Nephron progenitor cell (in vitro differentiated cells): ENCODE data around the gene GRK5.

Source experiments
- DNase-seq: peaks from one replicate; pipeline ENCODE4 v3.0.0; 2021
- H3K27ac Mint-ChIP-seq: 2 replicates; pipeline ENCODE4 v1.8.0; 2021; ENCODE audit warnings: mild to moderate bottlenecking, moderate library complexity, mixed read lengths
- H3K27me3 Mint-ChIP-seq: 2 replicates; pipeline ENCODE4 v1.8.0; 2021; ENCODE audit warnings: mild to moderate bottlenecking, low read depth, mixed read lengths; ENCODE audit not compliant: poor library complexity
- H3K36me3 Mint-ChIP-seq: 2 replicates; pipeline ENCODE4 v1.8.0; 2021; ENCODE audit warnings: low read depth, mixed read lengths
- H3K4me1 Mint-ChIP-seq: 2 replicates; pipeline ENCODE4 v1.8.0; 2021; ENCODE audit warnings: mixed read lengths
- H3K4me3 Mint-ChIP-seq: 2 replicates; pipeline ENCODE4 v1.8.0; 2021; ENCODE audit warnings: mild to moderate bottlenecking, moderate library complexity, mixed read lengths
- H3K9me3 Mint-ChIP-seq: 2 replicates; pipeline ENCODE4 v1.8.0; 2021; ENCODE audit warnings: mild to moderate bottlenecking, moderate library complexity, mixed read lengths
- TF ChIP-seq, protein P1 (sequence below): fragments of 200-600 bp; sonication (generic); IDR thresholded peaks from 2 replicates; pipeline ENCODE4 v1.5.0; 2021; ENCODE audit warnings: antibody characterized with exemption

GRK5 gene

DNA sequence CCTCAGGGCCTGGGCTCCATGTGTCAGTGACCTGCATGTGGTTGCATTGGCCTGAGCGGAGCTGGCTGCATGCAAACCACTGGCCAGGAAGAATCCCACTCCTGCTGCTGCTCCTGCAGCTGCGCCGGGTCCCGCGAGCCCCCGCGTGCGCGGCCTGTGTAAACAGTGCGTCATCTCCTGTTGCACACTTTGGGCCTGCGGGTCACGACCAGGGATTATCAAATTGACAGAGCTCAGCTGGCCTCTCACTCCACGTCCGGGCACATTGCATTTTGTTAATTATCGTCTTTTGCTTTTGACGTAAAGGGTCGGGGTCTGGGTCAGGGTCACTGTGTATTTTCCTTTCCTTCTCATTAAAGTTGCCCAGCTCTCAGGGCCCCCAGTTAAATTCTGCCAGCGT lies 202.5 kb downstream of the GRK5 start:
- no peak overlapping the region for H3K4me3 Mint-ChIP-seq
- no peaks in the 10 kb centered on the region for H3K36me3 Mint-ChIP-seq
- peaks cover 93% of the 10 kb centered on the region for H3K4me1 Mint-ChIP-seq
- no peaks in the 10 kb centered on the region for H3K9me3 Mint-ChIP-seq
- H3K27me3 Mint-ChIP-seq, result no peaks in the 10 kb centered on the region
- peak; percentile 76 for DNase-seq
- TF ChIP-seq, protein P1, sequence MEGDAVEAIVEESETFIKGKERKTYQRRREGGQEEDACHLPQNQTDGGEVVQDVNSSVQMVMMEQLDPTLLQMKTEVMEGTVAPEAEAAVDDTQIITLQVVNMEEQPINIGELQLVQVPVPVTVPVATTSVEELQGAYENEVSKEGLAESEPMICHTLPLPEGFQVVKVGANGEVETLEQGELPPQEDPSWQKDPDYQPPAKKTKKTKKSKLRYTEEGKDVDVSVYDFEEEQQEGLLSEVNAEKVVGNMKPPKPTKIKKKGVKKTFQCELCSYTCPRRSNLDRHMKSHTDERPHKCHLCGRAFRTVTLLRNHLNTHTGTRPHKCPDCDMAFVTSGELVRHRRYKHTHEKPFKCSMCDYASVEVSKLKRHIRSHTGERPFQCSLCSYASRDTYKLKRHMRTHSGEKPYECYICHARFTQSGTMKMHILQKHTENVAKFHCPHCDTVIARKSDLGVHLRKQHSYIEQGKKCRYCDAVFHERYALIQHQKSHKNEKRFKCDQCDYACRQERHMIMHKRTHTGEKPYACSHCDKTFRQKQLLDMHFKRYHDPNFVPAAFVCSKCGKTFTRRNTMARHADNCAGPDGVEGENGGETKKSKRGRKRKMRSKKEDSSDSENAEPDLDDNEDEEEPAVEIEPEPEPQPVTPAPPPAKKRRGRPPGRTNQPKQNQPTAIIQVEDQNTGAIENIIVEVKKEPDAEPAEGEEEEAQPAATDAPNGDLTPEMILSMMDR, result no peak
- H3K27ac Mint-ChIP-seq, result peak overlapping the region; percentile 97

DNA sequence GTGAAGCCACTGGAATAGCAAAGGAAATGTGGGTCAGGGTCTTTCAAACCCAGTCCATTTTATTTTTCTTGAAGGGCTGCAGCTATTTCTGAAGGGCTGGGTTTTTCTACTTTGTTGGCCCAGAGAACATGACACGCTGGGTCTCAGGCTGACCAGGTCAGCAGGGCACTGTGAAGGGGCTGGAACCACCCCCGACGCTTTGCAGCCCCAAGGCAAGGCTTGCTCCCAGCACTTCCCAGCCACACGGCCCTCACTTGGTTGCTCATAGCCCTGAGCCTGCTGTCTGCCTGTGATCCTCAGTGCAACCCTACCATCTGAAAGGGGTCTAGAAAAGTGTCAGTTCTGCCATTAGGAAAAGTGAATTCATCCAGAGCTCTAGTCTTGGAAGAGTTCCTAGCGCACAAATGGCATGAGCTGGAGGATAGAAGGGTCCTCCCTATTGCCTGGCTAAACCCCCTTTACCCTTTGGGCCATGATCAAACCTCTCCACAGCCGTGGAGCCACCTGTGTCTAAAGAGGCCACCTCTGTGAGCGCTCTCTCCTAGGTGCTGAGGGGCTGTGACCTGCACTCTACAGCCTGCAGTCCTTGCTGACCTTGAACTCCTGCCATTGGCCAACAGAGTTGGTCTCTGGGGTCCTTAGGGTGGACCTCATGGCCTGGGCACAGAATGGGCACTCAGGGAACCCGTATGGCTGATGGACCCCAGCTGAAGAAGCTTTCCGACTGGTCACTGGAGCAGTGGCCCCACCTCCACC lies 203.2 kb downstream of the GRK5 start:
- Mint-ChIP-seq H3K4me3 (peak overlapping the region; percentile 38), H3K4me1 (peaks cover 93% of the 10 kb centered on the region), H3K27ac (peak overlapping the region; percentile 97), H3K9me3 (no peaks in the 10 kb centered on the region), H3K36me3 (no peaks in the 10 kb centered on the region), H3K27me3 (peaks cover 3% of the 10 kb centered on the region)
- TF ChIP-seq, protein P1, result no peak
- peak; percentile 38 for DNase-seq

- Mint-ChIP-seq H3K4me3 (peak overlapping the region; percentile 64), H3K27ac (peak overlapping the region; percentile 96), H3K4me1 (peaks cover 91% of the 10 kb centered on the region)
These were observed 205.1 kb downstream of the GRK5 start for GRCh38 chr10:119412244-119413092.

GRCh38 chr10:119413093-119413453 lies 205.7 kb downstream of the GRK5 start:
- TF ChIP-seq, protein P1, result no peak
- DNase-seq, result peak; percentile 26
- no peaks in the 10 kb centered on the region for H3K36me3 Mint-ChIP-seq
- H3K27me3 Mint-ChIP-seq, result peaks cover 9% of the 10 kb centered on the region
- H3K9me3 Mint-ChIP-seq, result no peaks in the 10 kb centered on the region
- peaks cover 96% of the 10 kb centered on the region for H3K4me1 Mint-ChIP-seq
- peak overlapping the region; percentile 96 for H3K27ac Mint-ChIP-seq
- peak overlapping the region; percentile 64 for H3K4me3 Mint-ChIP-seq

More at GRCh38 chr10:119412244-119413092, 205.1 kb downstream of the GRK5 start:
- TF ChIP-seq, protein P1, result no peak
- H3K9me3 Mint-ChIP-seq, result no peaks in the 10 kb centered on the region
- H3K27me3 Mint-ChIP-seq, result peaks cover 9% of the 10 kb centered on the region
- H3K36me3 Mint-ChIP-seq, result no peaks in the 10 kb centered on the region
- DNase-seq, result peak; percentile 32

- Mint-ChIP-seq H3K27me3 (peaks cover 9% of the 10 kb centered on the region), H3K4me3 (peak overlapping the region; percentile 64), H3K36me3 (no peaks in the 10 kb centered on the region), H3K27ac (peak overlapping the region; percentile 96), H3K9me3 (no peaks in the 10 kb centered on the region), H3K4me1 (peaks cover 96% of the 10 kb centered on the region)
- peak; percentile 58 for DNase-seq
- TF ChIP-seq, protein P1, result no peak
These were observed 206.2 kb downstream of the GRK5 start for GRCh38 chr10:119413471-119414080.
